ENCODE measurements around the gene ADAM12.

The ADAM12 gene

DNA sequence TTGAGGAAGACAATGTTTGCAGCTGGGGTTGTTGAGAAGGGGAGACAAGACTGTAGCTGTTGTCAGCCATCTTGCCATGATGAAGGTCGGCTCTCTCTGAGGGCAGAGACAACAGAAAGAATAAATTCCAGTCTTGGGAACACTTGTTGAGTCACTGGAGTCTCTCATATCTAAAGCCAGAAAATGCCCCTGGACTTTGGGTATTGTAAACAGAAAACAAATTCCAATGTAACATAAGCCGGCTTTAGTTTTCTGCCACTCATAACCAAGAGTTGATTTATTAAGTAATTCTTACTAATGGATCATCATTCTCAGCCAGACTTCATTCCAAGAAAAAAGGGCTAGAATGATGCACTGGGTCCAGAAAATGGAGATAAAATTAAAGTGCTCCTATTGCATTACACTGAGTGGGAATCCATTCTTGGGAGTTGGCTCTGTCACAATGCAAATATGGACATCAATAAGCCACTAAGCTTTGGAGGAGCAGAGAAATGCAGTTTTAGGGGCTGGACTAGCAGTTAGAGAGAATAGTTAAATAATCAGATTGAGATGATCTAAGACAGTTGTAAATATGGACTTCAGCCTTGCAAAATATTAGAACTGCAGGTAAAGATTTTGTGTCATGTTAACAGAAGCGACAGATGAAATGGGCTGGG is 78.9 kb downstream of the ADAM12 start:
- ChIA-PET CTCF (no interaction called here), POLR2A (no interaction called here)
- Histone ChIP-seq H3K9me3 (ENCODE audit: control insufficient read depth, insufficient read depth, low read depth, low read length) (peaks cover 3% of the 10 kb centered on the region; the same call in 1 of the 2 replicates), H3K4me1 (ENCODE audit: control insufficient read depth, insufficient read depth, low read length) (no peaks in the 10 kb centered on the region), H3K27ac (ENCODE audit: extremely low read depth, low read depth, low read length) (no peak overlapping the region), H3K4me3 (ENCODE audit: low read depth, low read length) (no peak overlapping the region), H3K36me3 (ENCODE audit: control insufficient read depth in 2 of 2, insufficient read depth in 1 of 2, low read length in 2 of 2) (no peaks in the 10 kb centered on the region)
- TF ChIP-seq, protein P1, sequence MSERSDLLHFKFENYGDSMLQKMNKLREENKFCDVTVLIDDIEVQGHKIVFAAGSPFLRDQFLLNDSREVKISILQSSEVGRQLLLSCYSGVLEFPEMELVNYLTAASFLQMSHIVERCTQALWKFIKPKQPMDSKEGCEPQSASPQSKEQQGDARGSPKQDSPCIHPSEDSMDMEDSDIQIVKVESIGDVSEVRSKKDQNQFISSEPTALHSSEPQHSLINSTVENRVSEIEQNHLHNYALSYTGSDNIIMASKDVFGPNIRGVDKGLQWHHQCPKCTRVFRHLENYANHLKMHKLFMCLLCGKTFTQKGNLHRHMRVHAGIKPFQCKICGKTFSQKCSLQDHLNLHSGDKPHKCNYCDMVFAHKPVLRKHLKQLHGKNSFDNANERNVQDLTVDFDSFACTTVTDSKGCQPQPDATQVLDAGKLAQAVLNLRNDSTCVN (tag by site-specific recombination; optimal IDR thresholded peaks at IDR 0.05) = no peak
- TF ChIP-seq ZNF621 (tag by site-specific recombination; IDR thresholded peaks at IDR 0.05) = no peak
- no peak for TF ChIP-seq KLF10 (tag by site-specific recombination; IDR thresholded peaks at IDR 0.05)
- TF ChIP-seq ZNF701 (tag by site-specific recombination; IDR thresholded peaks at IDR 0.05) = no peak
- TF ChIP-seq, protein P2, sequence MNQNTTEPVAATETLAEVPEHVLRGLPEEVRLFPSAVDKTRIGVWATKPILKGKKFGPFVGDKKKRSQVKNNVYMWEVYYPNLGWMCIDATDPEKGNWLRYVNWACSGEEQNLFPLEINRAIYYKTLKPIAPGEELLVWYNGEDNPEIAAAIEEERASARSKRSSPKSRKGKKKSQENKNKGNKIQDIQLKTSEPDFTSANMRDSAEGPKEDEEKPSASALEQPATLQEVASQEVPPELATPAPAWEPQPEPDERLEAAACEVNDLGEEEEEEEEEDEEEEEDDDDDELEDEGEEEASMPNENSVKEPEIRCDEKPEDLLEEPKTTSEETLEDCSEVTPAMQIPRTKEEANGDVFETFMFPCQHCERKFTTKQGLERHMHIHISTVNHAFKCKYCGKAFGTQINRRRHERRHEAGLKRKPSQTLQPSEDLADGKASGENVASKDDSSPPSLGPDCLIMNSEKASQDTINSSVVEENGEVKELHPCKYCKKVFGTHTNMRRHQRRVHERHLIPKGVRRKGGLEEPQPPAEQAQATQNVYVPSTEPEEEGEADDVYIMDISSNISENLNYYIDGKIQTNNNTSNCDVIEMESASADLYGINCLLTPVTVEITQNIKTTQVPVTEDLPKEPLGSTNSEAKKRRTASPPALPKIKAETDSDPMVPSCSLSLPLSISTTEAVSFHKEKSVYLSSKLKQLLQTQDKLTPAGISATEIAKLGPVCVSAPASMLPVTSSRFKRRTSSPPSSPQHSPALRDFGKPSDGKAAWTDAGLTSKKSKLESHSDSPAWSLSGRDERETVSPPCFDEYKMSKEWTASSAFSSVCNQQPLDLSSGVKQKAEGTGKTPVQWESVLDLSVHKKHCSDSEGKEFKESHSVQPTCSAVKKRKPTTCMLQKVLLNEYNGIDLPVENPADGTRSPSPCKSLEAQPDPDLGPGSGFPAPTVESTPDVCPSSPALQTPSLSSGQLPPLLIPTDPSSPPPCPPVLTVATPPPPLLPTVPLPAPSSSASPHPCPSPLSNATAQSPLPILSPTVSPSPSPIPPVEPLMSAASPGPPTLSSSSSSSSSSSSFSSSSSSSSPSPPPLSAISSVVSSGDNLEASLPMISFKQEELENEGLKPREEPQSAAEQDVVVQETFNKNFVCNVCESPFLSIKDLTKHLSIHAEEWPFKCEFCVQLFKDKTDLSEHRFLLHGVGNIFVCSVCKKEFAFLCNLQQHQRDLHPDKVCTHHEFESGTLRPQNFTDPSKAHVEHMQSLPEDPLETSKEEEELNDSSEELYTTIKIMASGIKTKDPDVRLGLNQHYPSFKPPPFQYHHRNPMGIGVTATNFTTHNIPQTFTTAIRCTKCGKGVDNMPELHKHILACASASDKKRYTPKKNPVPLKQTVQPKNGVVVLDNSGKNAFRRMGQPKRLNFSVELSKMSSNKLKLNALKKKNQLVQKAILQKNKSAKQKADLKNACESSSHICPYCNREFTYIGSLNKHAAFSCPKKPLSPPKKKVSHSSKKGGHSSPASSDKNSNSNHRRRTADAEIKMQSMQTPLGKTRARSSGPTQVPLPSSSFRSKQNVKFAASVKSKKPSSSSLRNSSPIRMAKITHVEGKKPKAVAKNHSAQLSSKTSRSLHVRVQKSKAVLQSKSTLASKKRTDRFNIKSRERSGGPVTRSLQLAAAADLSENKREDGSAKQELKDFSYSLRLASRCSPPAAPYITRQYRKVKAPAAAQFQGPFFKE (tag by site-specific recombination; IDR thresholded peaks at IDR 0.05; ENCODE audit: borderline replicate concordance) = no peak
- no peak for TF ChIP-seq ZNF175 (tag by site-specific recombination; IDR thresholded peaks at IDR 0.05)
- no peak for TF ChIP-seq ZNF423 (tag by site-specific recombination; IDR thresholded peaks at IDR 0.05)
- TF ChIP-seq, protein P3, sequence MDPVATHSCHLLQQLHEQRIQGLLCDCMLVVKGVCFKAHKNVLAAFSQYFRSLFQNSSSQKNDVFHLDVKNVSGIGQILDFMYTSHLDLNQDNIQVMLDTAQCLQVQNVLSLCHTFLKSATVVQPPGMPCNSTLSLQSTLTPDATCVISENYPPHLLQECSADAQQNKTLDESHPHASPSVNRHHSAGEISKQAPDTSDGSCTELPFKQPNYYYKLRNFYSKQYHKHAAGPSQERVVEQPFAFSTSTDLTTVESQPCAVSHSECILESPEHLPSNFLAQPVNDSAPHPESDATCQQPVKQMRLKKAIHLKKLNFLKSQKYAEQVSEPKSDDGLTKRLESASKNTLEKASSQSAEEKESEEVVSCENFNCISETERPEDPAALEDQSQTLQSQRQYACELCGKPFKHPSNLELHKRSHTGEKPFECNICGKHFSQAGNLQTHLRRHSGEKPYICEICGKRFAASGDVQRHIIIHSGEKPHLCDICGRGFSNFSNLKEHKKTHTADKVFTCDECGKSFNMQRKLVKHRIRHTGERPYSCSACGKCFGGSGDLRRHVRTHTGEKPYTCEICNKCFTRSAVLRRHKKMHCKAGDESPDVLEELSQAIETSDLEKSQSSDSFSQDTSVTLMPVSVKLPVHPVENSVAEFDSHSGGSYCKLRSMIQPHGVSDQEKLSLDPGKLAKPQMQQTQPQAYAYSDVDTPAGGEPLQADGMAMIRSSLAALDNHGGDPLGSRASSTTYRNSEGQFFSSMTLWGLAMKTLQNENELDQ (tag by site-specific recombination; IDR thresholded peaks at IDR 0.05; ENCODE audit: low read depth) = no peak
- TF ChIP-seq ZNF658 (tag by site-specific recombination; IDR thresholded peaks at IDR 0.05) = no peak

DNA sequence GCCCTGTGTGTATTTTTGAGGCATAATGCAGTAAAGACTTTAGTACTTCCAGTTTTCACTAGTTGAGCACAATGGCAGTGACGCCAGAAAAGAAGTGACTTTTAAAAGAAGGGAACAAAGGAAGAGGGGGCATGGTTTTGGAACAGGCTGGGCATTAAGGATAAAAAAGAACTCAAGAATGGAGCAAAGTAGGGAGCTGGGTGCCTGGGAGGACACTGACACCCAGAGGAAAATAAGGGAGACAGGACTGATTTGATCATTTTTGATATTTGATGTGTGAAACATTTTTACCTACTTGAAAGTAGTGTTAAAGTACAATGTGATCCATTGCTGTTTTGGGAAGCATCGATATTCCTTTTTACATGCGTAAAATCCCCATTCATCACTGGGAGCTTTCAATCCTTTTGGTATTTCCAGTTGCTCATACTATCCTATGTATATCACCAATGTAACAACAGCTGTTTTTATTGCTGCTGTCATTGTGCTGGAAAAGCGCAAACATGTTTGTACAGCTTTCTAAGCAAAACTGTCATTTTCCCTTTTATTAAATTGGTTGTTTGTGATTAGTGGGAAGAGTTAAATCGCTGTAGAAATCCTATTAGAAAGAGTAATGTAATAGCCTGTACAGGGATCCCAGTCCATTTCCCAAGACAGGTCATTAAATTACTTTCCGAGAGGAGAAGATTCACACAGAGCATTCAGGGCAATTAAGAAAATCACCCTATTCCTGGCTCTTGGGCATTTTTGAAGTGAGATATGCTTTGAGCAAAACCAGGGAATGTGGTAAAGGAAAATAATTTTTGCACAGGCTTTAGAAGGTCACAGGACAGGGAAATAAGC is 85.2 kb downstream of the ADAM12 start:
- no peaks in the 10 kb centered on the region for H3K36me3 ChIP-seq (ENCODE audit: control insufficient read depth in 2 of 2, insufficient read depth in 1 of 2, low read length in 2 of 2)
- POLR2A ChIA-PET = no interaction called here
- CTCF ChIA-PET = interaction anchor here (0.7 kb wide), 1 partner anchor 84 kb away, joined by 4 read pairs; no protein-coding TSS in a partner anchor

More for the DNA sequence above, 85.2 kb downstream of the ADAM12 start:
- Histone ChIP-seq H3K27ac (ENCODE audit: extremely low read depth, low read depth, low read length) (no peak overlapping the region), H3K4me3 (ENCODE audit: low read depth, low read length) (no peak overlapping the region), H3K9me3 (ENCODE audit: control insufficient read depth, insufficient read depth, low read depth, low read length) (peaks cover 3% of the 10 kb centered on the region; the same call in 1 of the 2 replicates), H3K4me1 (ENCODE audit: control insufficient read depth, insufficient read depth, low read length) (no peaks in the 10 kb centered on the region)
- TF ChIP-seq ZNF654 (tag by site-specific recombination; IDR thresholded peaks at IDR 0.05; ENCODE audit: low read depth) (peak; percentile 15; the same call in 1 of the 2 replicates), ZNF175 (tag by site-specific recombination; IDR thresholded peaks at IDR 0.05) (no peak)
- TF ChIP-seq, protein P4, sequence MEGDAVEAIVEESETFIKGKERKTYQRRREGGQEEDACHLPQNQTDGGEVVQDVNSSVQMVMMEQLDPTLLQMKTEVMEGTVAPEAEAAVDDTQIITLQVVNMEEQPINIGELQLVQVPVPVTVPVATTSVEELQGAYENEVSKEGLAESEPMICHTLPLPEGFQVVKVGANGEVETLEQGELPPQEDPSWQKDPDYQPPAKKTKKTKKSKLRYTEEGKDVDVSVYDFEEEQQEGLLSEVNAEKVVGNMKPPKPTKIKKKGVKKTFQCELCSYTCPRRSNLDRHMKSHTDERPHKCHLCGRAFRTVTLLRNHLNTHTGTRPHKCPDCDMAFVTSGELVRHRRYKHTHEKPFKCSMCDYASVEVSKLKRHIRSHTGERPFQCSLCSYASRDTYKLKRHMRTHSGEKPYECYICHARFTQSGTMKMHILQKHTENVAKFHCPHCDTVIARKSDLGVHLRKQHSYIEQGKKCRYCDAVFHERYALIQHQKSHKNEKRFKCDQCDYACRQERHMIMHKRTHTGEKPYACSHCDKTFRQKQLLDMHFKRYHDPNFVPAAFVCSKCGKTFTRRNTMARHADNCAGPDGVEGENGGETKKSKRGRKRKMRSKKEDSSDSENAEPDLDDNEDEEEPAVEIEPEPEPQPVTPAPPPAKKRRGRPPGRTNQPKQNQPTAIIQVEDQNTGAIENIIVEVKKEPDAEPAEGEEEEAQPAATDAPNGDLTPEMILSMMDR (tag by site-specific recombination; IDR thresholded peaks at IDR 0.05) = peak; percentile 52; the same call in 1 of the 2 replicates
- TF ChIP-seq, protein P5, sequence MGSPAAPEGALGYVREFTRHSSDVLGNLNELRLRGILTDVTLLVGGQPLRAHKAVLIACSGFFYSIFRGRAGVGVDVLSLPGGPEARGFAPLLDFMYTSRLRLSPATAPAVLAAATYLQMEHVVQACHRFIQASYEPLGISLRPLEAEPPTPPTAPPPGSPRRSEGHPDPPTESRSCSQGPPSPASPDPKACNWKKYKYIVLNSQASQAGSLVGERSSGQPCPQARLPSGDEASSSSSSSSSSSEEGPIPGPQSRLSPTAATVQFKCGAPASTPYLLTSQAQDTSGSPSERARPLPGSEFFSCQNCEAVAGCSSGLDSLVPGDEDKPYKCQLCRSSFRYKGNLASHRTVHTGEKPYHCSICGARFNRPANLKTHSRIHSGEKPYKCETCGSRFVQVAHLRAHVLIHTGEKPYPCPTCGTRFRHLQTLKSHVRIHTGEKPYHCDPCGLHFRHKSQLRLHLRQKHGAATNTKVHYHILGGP (tag by site-specific recombination; IDR thresholded peaks at IDR 0.05) = no peak
